Measurements from ENCODE around the gene GGA1.

GGA1 gene

DNA sequence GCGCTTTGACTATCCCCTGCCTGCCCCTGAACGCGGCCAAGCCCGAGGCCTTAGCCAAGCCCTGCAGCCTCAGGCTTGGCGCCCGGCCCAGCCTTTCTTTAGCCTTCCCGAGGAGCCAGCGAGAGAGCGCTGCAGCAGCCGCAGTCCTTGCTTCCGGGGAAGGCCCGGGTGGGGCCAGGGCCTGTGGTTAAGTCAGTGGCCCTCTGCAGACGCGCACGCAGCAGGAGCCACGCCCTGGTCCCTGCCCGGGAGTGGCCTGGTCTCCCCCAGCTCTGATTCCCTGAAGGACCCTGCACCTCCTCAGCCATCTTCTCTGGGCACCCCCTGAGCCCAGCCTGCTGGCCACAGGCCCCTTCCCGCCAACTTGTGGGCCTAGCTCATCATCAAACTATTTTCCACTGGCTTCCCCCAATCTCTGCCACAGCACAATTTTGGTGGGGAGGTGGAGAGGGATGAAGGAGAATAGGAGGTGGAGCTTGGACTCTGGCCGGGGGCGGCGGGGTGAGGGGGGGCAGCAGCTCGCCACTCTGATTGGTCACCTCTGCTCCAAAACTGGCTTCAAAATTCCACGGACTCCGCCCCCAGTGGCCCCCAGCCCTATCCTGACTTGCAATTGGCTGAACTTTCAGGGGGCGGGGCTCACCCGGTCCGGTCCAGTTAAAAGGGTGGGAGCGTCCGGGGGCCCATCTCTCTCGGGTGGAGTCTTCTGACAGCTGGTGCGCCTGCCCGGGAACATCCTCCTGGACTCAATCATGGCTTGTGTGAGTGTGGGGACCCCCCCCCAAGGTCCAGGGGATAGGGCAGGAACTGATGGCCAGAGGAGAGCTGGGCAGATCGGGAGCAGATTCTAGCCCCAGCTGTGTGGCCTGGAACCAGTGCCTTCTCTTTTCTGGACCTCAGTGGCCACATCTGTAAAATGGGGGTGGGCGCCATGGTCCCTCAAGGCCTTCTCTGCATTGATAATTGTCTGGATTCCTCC lies 66.6 kb downstream of the GGA1 start, which contains the start of gene LGALS1:
LGALS1 (plus strand) TSS at position 686 of the 979 bp plus-strand sequence; CDS start at position 753, 67 bp downstream.
- peak; percentile 68 for DNase-seq (ENCODE audit: low spot score)

DNA sequence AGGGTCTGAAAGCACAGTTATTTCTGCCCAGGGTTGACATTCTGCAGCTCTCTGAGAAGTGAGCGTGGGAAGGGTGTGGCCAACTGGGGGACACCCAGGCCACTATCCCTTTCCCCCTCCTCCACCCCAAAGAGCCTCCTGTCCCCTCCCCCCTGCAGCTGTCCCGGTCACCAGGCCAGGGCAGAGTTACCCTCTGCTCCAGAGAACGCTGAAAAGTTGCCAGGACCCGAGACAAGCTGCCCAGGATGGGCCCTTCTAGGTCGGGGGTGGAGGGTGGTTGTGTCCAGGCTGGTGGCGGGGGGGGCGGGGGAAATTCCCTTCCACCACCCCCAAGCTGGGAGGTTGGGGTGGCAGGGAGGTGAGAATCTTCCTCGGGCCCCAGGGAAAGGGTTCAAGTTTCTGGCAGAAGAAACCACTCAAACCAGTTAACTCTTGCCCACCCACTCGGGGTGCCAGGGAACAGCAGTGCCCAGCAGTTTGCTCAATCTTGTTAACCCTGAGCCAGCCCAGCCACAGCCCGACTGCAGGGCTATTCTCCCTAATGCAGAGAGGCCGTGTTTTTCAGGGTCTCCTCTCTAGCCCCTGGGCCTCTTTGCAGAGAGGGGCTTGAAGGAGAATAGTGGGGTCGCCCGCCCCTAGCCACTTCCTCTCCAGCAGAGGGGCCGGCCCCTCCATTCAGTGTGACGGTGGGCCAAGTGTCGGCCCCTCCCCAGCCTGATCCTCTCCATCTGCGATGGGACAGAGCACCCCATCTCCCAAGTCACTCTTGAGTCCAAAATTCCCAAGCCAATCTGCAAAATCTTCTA lies 67.5 kb downstream of the GGA1 start:
- peak; percentile 30 for DNase-seq (ENCODE audit: low spot score)

DNA sequence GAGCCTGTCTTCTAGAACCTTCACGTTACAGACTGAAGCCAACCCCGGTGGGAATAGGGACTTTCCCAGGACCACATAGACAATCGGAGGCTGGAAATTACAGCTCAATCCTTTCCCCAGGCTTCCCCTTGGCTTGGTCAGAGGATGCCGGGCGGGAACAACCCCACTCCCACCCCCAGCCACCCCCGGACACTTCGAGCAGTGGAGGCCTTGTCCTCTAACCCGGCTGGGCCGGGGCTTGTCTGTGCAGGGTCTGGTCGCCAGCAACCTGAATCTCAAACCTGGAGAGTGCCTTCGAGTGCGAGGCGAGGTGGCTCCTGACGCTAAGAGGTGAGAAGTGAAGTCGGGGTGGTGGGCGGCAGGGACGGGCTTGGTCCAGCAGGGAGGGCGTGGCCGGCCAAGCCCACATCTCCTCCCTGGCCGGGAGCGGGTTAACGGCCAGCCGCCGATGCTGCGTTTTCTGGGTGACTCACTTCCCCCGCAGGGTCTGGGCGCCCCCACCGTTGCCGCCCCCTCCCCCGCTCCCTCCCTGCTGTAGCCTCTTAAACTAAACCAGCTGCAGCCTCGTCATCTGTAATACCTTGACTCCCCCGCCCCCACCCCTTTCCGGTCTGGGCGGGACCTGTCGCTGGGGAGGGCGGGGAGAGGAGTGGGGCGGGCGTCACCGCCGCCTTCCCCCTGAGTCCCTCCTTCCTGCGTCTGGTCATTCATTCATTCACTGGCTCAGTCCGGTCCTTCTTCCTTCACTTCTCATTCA lies 68.3 kb downstream of the GGA1 start:
- peak; percentile 95 for DNase-seq (ENCODE audit: low spot score)

DNA sequence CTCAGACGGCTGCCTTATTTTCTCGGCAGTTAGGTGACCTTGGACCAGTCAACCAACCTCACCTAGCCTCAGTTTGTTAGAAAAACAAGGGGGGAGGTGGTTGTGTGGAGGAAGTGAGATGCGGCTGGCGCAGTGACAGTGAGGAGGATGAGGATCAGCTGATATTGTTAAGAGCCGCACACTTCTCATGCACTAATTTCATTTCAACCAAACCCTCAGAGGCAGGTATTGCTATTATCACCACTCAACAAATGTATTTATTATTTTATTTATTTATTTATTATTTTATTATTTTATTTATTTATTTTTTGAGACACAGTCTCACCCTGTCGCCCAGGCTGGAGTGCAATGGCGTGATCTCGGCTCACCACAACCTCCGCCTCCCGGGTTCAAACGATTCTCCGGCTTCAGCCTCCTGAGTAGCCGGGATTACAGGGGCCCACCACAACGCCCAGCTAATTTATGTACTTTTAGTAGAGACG lies 68.9 kb downstream of the GGA1 start:
- DNase-seq (ENCODE audit: low spot score): no peak

DNA sequence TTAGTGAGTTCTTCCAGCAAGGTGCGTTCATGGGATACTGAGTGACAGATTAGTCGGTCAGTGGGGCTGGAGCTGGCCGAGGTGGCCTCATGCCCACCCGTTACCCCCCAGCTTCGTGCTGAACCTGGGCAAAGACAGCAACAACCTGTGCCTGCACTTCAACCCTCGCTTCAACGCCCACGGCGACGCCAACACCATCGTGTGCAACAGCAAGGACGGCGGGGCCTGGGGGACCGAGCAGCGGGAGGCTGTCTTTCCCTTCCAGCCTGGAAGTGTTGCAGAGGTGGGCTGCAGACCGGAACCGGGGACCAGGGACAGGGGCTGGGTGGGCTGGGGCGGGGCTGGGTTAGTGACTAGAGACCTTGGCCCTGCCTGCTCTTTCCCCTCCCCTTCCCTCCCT lies 69.7 kb downstream of the GGA1 start:
- no peak for DNase-seq (ENCODE audit: low spot score)

DNA sequence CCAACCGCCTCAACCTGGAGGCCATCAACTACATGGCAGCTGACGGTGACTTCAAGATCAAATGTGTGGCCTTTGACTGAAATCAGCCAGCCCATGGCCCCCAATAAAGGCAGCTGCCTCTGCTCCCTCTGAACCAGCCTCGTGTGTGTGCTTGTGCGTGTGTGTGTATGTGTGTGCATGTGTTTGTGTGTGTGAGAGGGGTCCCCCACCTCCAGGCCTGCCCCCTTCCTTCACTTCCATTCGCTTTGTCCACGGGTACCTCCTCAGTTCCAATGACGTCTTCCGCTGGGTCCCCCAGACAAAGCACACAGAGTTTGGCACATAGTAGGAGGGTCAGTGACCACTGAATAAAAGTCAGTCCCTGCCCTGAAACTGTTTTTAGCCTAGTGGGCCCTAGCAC lies 71.0 kb downstream of the GGA1 start:
- no peak for DNase-seq (ENCODE audit: low spot score)

DNA sequence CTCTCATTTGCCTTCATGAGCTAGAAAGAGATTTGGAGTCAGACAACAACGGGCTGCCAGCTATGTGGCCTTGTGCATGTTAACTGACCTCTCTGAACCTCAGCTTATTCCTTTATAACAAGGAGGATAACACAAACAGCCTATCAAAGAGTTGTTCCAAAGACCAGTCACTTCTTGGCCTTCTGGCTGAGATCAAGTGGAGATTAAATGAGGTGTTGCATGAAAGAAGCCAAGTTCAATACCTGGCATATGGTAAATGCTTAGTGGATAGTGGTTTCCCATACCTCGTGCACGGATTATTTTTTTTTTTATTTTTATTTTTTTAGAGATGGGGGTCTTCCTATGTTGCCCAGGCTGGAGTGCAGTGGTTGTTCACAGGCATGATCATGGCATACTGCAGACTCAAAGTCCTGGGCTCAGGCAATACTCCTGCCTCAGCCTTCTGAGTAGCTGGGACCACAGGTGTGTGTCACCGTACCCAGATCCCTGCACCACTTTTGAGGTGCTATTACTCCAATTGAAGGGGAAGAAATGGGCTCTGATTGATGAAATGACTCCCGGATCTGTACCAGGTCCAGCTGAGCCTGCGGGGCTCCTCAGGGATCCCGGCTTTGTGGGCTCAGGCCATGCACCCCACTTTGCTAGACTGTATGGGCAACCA lies 71.7 kb downstream of the GGA1 start:
- DNase-seq (ENCODE audit: low spot score): no peak

DNA sequence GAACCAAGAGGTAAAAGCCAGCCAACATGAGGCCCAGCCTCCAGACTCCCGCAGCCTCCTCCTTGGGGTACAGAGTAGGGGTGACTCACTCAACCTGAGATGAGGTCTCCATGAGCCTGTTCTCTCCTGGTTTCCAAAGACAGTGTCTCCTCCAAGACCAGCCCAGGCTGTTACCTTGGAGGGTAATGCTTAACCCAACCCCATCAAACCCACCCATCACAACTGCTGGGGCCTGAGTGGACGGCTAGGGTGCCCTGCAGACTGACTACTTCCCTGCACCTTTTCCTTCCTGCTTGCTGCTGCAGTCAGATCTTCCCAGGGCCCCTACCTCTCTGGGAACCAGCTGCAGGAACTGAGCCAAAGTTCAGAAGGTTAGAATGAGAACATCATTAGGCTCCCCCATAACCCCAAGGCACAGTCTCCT lies 72.4 kb downstream of the GGA1 start:
- no peak for DNase-seq (ENCODE audit: low spot score)

DNA sequence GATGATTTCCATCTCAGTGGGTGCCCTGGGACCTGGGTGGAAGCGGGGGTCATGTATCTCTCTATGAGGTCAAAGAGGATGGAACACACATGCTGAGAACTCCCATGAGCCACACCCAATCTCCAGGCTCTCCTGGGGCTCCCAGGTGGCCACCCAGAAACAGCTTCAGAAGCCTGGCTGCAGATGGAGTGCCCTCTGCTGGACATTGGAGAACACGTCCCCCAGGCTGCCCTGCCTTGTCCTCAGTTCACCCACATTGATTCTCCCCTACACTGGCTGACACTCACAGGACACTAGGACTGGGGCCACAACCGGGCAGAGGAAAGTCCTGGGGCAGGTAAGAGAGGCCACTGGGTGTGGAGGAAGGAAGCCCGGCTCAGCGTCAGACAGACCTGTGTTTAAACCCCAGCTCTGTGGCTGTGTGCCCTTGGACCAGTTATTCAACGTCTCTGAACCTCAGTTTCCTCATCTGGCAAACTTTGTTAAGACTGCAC lies 73.0 kb downstream of the GGA1 start:
- peak; percentile 78 for DNase-seq (ENCODE audit: low spot score)
